Thyroid gland (tissue), 4 donors: ENCODE results near the gene CCDC15. TPM values are rescaled to one million over a fixed set of nuclear protein-coding genes. Genes with fewer than 3 reads are reported as not detected.

Source experiments
- total RNA-seq, 4 donors: library from RNA; depleted of rRNA; stranded (reverse); fragments of >200 nt; gene quantifications; one replicate each; pipeline ENCODE4 v1.2.3, GENCODE V29; 2016

Gene CCDC15
- total RNA-seq, 4 donors from 2014 or later, result 0.33 to 2.8 (median 1.1) TPM

Other genes starting within 250 kb of the CCDC15 start
- gene NRGN, start 214.3 kb upstream of the CCDC15 start, total RNA-seq, result 1 to 10 TPM in 3 of 4 donors, under 1 TPM in 1; 0.40 to 3.6 (median 2.7) TPM
- gene VSIG2, start 201.9 kb upstream of the CCDC15 start, total RNA-seq, result 10 to 100 TPM; 23.7 to 54.5 (median 28.8) TPM
- gene ESAM, start 191.9 kb upstream of the CCDC15 start, total RNA-seq, result 100 to 1,000 TPM; 188 to 294 (median 243) TPM
- 10 to 100 TPM; 29.1 to 56.1 (median 37.0) TPM for gene MSANTD2, start 153.8 kb upstream of the CCDC15 start, total RNA-seq
- 10 to 100 TPM in 2 of 4 donors, 1 to 10 TPM in 2; 6.7 to 19.8 (median 10.1) TPM for gene ROBO3, start 88.8 kb upstream of the CCDC15 start, total RNA-seq
- 10 to 100 TPM; 12.3 to 47.6 (median 32.6) TPM for gene ROBO4, start 56.3 kb upstream of the CCDC15 start, total RNA-seq
- not detected for gene HEPN1, start 35.0 kb upstream of the CCDC15 start, total RNA-seq
- 1 to 10 TPM in 1 of 4 donors, under 1 TPM in 2, not detected in 1; 0.27 to 1.1 (median 0.45) TPM for gene HEPACAM, start 18.2 kb upstream of the CCDC15 start, total RNA-seq
- gene SLC37A2, start 109.1 kb downstream of the CCDC15 start, total RNA-seq, result 1 to 10 TPM; 2.1 to 3.6 (median 3.4) TPM
- 10 to 100 TPM; 24.2 to 31.5 (median 26.1) TPM for gene TMEM218, start 157.4 kb downstream of the CCDC15 start, total RNA-seq
- 10 to 100 TPM in 3 of 4 donors, 1 to 10 TPM in 1; 6.3 to 28.0 (median 18.7) TPM for gene PKNOX2, start 210.5 kb downstream of the CCDC15 start, total RNA-seq